ENCODE measurements around the gene FOSB. TPM values are rescaled to one million over a fixed set of nuclear protein-coding genes. Genes with fewer than 3 reads are reported as not detected.
A peak's percentile ranks its signal among the peaks of the same experiment; 100 is the strongest.

FOSB gene
- total RNA-seq, 1 experiment from 2014 or later: 29.3 TPM

GRCh38 chr19:45469945-45470761, 2.4 kb downstream of the FOSB start:
- POLR2A ChIA-PET: interaction anchor here (0.6 to 6.5 kb wide), 15 partner anchors 8 to 299 kb away, joined by 3 to 148 read pairs (median 9); partner anchors contain the start of genes ERCC1, PPP1R13L and SIX5
- H3K27me3 Mint-ChIP-seq (ENCODE audit: insufficient read depth, unreplicated experiment): no peaks in the 10 kb centered on the region
- BruUV-seq (replicated peaks): no TSS peak

GRCh38 chr19:45470762-45471081, 2.9 kb downstream of the FOSB start:
- Mint-ChIP-seq H3K36me3 (ENCODE audit: insufficient read depth, unreplicated experiment) (peaks cover 84% of the 10 kb centered on the region), H3K9me3 (ENCODE audit: unreplicated experiment) (no peaks in the 10 kb centered on the region), H3K27ac (ENCODE audit: low read depth, unreplicated experiment) (peak overlapping the region; percentile 97), H3K4me1 (ENCODE audit: insufficient read depth, unreplicated experiment) (no peaks in the 10 kb centered on the region), H3K27me3 (ENCODE audit: insufficient read depth, unreplicated experiment) (no peaks in the 10 kb centered on the region), H3K4me3 (ENCODE audit: unreplicated experiment) (peak overlapping the region; percentile 82)
- ChIA-PET CTCF (interaction anchor here (1.2 kb wide), 1 partner anchor 31 kb away, joined by 10 read pairs; no protein-coding TSS in a partner anchor), POLR2A (interaction anchor here (0.6 kb wide), 1 partner anchor 31 kb away, joined by 4 read pairs; no protein-coding TSS in a partner anchor)
- intact Hi-C loops (cut with micrococcal nuclease): no loop called here
- BruUV-seq (replicated peaks): no TSS peak
- TF ChIP-seq CTCF (IDR thresholded peaks at IDR 0.05; ENCODE audit: unreplicated experiment): no peak
- DNase-seq (ENCODE audit: unreplicated experiment): no peak

More at GRCh38 chr19:45469945-45470761, 2.4 kb downstream of the FOSB start:
- H3K27ac Mint-ChIP-seq (ENCODE audit: low read depth, unreplicated experiment): peak overlapping the region; percentile 97
- peak overlapping the region; percentile 82 for H3K4me3 Mint-ChIP-seq (ENCODE audit: unreplicated experiment)
- H3K9me3 Mint-ChIP-seq (ENCODE audit: unreplicated experiment): no peaks in the 10 kb centered on the region
- peaks cover 78% of the 10 kb centered on the region for H3K36me3 Mint-ChIP-seq (ENCODE audit: insufficient read depth, unreplicated experiment)
- intact Hi-C loops (cut with micrococcal nuclease): loop anchor here (1.0 to 2.0 kb wide), 2 partner anchors 8 to 19 kb away; no protein-coding TSS in a partner anchor
- H3K4me1 Mint-ChIP-seq (ENCODE audit: insufficient read depth, unreplicated experiment): no peaks in the 10 kb centered on the region
- CTCF ChIA-PET: interaction anchor here (1.0 to 4.9 kb wide), 7 partner anchors 8 to 42 kb away, joined by 3 to 36 read pairs (median 10); no protein-coding TSS in a partner anchor
- DNase-seq (ENCODE audit: unreplicated experiment): peak; percentile 33
- no peak for TF ChIP-seq CTCF (IDR thresholded peaks at IDR 0.05; ENCODE audit: unreplicated experiment)

DNA sequence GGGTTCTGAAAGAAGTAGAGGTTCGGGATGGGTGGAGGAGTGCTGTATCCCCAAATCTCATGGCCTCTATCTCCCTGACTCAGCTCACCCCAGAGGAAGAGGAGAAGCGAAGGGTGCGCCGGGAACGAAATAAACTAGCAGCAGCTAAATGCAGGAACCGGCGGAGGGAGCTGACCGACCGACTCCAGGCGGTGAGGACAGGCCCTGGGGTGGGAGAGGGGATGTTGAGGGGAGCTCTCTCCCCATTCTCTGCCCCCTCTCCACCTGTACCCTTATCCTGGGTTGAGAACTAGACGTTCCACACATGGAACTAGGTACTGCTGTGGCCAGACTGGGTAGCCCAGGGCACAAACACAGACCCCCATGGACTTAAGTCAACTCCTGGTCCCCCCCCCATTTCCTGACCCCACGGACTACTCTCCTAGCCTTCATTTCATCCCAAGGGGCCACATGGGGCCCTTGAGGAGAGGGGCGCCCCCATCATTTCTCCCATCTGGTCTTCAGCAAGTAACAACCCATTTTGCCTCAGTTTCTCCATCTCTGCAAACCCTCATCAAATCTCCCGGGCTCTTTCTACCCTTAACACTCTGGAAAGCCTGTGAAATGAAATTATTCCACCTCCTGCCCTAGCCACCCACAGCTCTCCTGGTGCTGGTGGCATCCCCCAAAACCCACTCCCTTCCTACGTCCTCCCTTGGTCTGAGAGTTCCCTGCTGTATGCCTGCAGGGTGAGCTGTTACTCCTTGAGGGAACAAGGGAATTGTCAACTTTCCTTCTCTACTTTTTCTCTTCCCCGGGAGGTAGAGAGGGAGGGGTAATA, 3.5 kb downstream of the FOSB start:
- H3K9me3 Mint-ChIP-seq (ENCODE audit: unreplicated experiment): no peaks in the 10 kb centered on the region
- intact Hi-C loops (cut with micrococcal nuclease): no loop called here
- ChIA-PET POLR2A (interaction anchor here (0.6 to 1.0 kb wide), 2 partner anchors 32 to 67 kb away, joined by 3 to 4 read pairs; no protein-coding TSS in a partner anchor), CTCF (interaction anchor here (1.2 to 1.3 kb wide), 2 partner anchors 14 to 32 kb away, joined by 5 to 10 read pairs; no protein-coding TSS in a partner anchor)
- peak overlapping the region; percentile 13 for H3K4me3 Mint-ChIP-seq (ENCODE audit: unreplicated experiment)
- peaks cover 2% of the 10 kb centered on the region for H3K4me1 Mint-ChIP-seq (ENCODE audit: insufficient read depth, unreplicated experiment)
- BruUV-seq (replicated peaks): no TSS peak
- no peak for DNase-seq (ENCODE audit: unreplicated experiment)
- no peak for TF ChIP-seq CTCF (IDR thresholded peaks at IDR 0.05; ENCODE audit: unreplicated experiment)
- peak overlapping the region; percentile 97 for H3K27ac Mint-ChIP-seq (ENCODE audit: low read depth, unreplicated experiment)
- H3K36me3 Mint-ChIP-seq (ENCODE audit: insufficient read depth, unreplicated experiment): peaks cover 90% of the 10 kb centered on the region
- H3K27me3 Mint-ChIP-seq (ENCODE audit: insufficient read depth, unreplicated experiment): no peaks in the 10 kb centered on the region
